Measurements from ENCODE around the gene DIS3L2. TPM values are rescaled to one million over a fixed set of nuclear protein-coding genes. Genes with fewer than 3 reads are reported as not detected.
"Not testable (repeated sequence)": the region's sequence is repeated elsewhere in the genome, so short reads cannot be mapped to it uniquely, and the experiment has no call there.

DIS3L2 gene
- total and polyA plus RNA-seq, 2 of the 8 experiments (the other 6 are each of a cell fraction or from before 2014, with no cell fraction given): 11.5 to 21.6 TPM

GRCh38 chr2:232385058-232385457 lies 423.5 kb downstream of the DIS3L2 start:
- not testable (repeated sequence) for H3K56ac ChIP-seq (replicated peaks; ENCODE audit: insufficient read length, low read depth, low read length); H4K8ac ChIP-seq (ENCODE audit: extremely low read depth, insufficient read depth, low read length); H2BK120ac ChIP-seq (replicated peaks; ENCODE audit: low read depth, low read length); H4K20me1 ChIP-seq (replicated peaks in 1 of 2; ENCODE audit: control insufficient read depth in 1 of 2, insufficient read depth in 2 of 2, low read length in 2 of 2); H3K9ac ChIP-seq (replicated peaks in 1 of 4; ENCODE audit: extremely low read depth in 1 of 4, low read depth in 3 of 4, low read length in 3 of 4); H3K79me1 ChIP-seq (ENCODE audit: low read depth, low read length); H2BK12ac ChIP-seq (ENCODE audit: low read depth, low read length); H3K14ac ChIP-seq (ENCODE audit: insufficient read length); H3K9me3 ChIP-seq (ENCODE audit: insufficient read depth in 2 of 2, low read depth in 1 of 2, low read length in 1 of 2); H2BK20ac ChIP-seq (ENCODE audit: low read length); H2BK15ac ChIP-seq (ENCODE audit: low read length); H4K5ac ChIP-seq (ENCODE audit: insufficient read length, low read depth, low read length); H2AFZ ChIP-seq (ENCODE audit: low read length); H3K36me3 ChIP-seq (ENCODE audit: control insufficient read depth in 2 of 4, insufficient read depth in 4 of 4, low read length in 3 of 4); H4K91ac ChIP-seq (replicated peaks; ENCODE audit: insufficient read length, low read length); DNase-seq (ENCODE audit: low read depth in 1 of 2, low spot score in 2 of 2); H3K27ac ChIP-seq (ENCODE audit: low read depth, low read length); H3K23ac ChIP-seq (ENCODE audit: insufficient read length); H3K4ac ChIP-seq (replicated peaks; ENCODE audit: insufficient read length, low read depth, low read length); H2BK5ac ChIP-seq (ENCODE audit: low read depth, low read length); H3K18ac ChIP-seq (ENCODE audit: extremely low read depth, low read length); H3K79me2 ChIP-seq (ENCODE audit: control insufficient read depth in 1 of 2, insufficient read depth in 2 of 2, low read length in 2 of 2); H2AK5ac ChIP-seq (ENCODE audit: low read depth, low read length); FAIRE-seq
- ChIA-PET POLR2A (ENCODE audit: partially characterized antibody) (interaction anchor here (1.0 to 5.0 kb wide), 6 partner anchors 8 to 40 kb away, joined by 3 to 57 read pairs (median 4); no protein-coding TSS in a partner anchor), CTCF (ENCODE audit: partially characterized antibody) (interaction anchor here (0.8 to 2.8 kb wide), 19 partner anchors 10 to 483 kb away, joined by 3 to 23 read pairs (median 6); no protein-coding TSS in a partner anchor)
- Histone ChIP-seq H3K4me2 (ENCODE audit: insufficient read depth in 1 of 2, low read depth in 2 of 2, low read length in 2 of 2) (peak overlapping the region in 1 of 2 experiments; percentile 96; a peak in 1 of 4 replicates), H3K23me2 (ENCODE audit: low read depth, low read length) (peaks cover 29% of the 10 kb centered on the region; the same call in 1 of the 2 replicates), H3K4me1 (replicated peaks in 1 of 4; ENCODE audit: control insufficient read depth in 3 of 4, insufficient read depth in 4 of 4, low read length in 3 of 4) (peaks cover 5 to 32% (median 15%) of the 10 kb centered on the region in 4 experiments), H3K4me3 (ENCODE audit: extremely low read depth in 1 of 4, insufficient read depth in 2 of 4, low read depth in 3 of 4, low read length in 4 of 4) (peak overlapping the region in 1 of 4 experiments; percentile 65; a peak in 1 of 8 replicates), H3K27me3 (replicated peaks in 1 of 4; ENCODE audit: control insufficient read depth in 3 of 4, extremely low read depth in 1 of 4, insufficient read depth in 3 of 4, low read length in 3 of 4) (peaks cover 22 to 61% (median 60%) of the 10 kb centered on the region in 4 experiments)

Data from H1 (cell line).